ENCODE results near the gene HSF5.

- no peak for TF ChIP-seq CTCF (conservative IDR thresholded peaks at IDR 0.05; ENCODE audit: low read depth, low read length)
- no peak for TF ChIP-seq EZH2 (IDR thresholded peaks at IDR 0.05; ENCODE audit: low read length, unreplicated experiment)
These were observed 5.3 kb upstream of the HSF5 start for GRCh38 chr17:58493506-58493905.
